BJ (cell line): ENCODE results near the gene CD300LB. TPM values are rescaled to one million over a fixed set of nuclear protein-coding genes. Genes with fewer than 3 reads are reported as not detected.

ENCODE experiments used
- CTCF ChIA-PET: fragments of 350-600 bp; formaldehyde crosslinking; extraction: SDS; loops from one replicate; lab custom pipeline; 2021; ENCODE audit warnings: antibody characterized with exemption, inconsistent platforms; lab: Yijun Ruan, JAX
- POLR2A ChIA-PET: fragments of 300-600 bp; sonication (Branson Sonifier 250); formaldehyde crosslinking; extraction: SDS; loops from one replicate; lab custom pipeline; 2021; ENCODE audit warnings: antibody characterized with exemption; lab: Charles Lee
- DNase-seq: peaks from one replicate; pipeline ENCODE4 v3.0.0-alpha.2; 2011; ENCODE audit warnings: low read depth
- H3K27me3 ChIP-seq: 2 replicates; pipeline ENCODE4 v1.6.0; 2011; ENCODE audit warnings: low read length; ENCODE audit not compliant: control insufficient read depth, insufficient read depth
- H3K36me3 ChIP-seq: 2 replicates; pipeline ENCODE4 v1.5.1; 2011; ENCODE audit warnings: low read length; ENCODE audit not compliant: control insufficient read depth, insufficient read depth
- H3K4me3 ChIP-seq: 2 replicates; pipeline ENCODE4 v1.5.1; 2011; ENCODE audit warnings: low read depth, mild to moderate bottlenecking, control low read depth, low read length
- polyA plus RNA-seq: library from polyadenylated mRNA; depleted of rRNA; stranded (reverse); fragments of >200 nt; gene quantifications from 2 replicates; pipeline ENCODE4 v1.2.3, GENCODE V29; 2011
- TF ChIP-seq, protein P1 (sequence below): IDR thresholded peaks from 2 replicates; pipeline ENCODE4 v1.5.1; 2011; ENCODE audit warnings: low read depth, mild to moderate bottlenecking, control low read depth, inconsistent platforms, low read length, moderate library complexity; ENCODE audit not compliant: insufficient read depth

Gene CD300LB
- polyA plus RNA-seq, 1 experiment: not detected

DNA sequence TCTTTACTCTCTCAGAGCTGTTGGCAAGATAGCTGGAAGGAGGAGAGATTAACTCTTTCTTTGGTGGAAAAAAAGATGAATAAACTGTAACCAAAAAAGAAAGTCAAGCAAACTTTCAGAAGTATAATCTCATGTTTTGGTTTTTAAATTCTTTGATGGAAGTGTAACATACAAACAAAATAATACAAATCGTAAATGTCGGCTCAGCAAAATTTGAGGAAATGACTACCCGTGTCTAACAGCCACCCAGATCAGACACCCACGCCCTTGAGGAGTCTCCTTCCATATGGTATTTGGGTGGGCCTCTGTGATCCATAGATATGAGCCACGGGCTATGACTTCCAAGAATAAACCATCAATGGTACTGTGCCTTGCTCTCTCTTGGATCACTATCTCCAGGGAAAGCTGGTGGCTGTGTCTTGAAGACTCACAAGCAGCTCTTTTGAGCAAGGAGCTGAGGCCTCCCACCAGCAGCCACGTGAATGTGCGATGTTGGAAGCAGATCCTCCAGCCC is 24.2 kb upstream of the CD300LB start:
- CTCF ChIA-PET: no interaction called here

GRCh38 chr17:74554909-74555308 is 23.6 kb upstream of the CD300LB start:
- POLR2A ChIA-PET: no interaction called here
- DNase-seq: no peak

More for the DNA sequence above, 24.2 kb upstream of the CD300LB start:
- DNase-seq: no peak
- Histone ChIP-seq H3K27me3 (no peaks in the 10 kb centered on the region), H3K4me3 (no peak overlapping the region), H3K36me3 (no peaks in the 10 kb centered on the region)
- TF ChIP-seq, protein P1, sequence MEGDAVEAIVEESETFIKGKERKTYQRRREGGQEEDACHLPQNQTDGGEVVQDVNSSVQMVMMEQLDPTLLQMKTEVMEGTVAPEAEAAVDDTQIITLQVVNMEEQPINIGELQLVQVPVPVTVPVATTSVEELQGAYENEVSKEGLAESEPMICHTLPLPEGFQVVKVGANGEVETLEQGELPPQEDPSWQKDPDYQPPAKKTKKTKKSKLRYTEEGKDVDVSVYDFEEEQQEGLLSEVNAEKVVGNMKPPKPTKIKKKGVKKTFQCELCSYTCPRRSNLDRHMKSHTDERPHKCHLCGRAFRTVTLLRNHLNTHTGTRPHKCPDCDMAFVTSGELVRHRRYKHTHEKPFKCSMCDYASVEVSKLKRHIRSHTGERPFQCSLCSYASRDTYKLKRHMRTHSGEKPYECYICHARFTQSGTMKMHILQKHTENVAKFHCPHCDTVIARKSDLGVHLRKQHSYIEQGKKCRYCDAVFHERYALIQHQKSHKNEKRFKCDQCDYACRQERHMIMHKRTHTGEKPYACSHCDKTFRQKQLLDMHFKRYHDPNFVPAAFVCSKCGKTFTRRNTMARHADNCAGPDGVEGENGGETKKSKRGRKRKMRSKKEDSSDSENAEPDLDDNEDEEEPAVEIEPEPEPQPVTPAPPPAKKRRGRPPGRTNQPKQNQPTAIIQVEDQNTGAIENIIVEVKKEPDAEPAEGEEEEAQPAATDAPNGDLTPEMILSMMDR: no peak
- POLR2A ChIA-PET: no interaction called here

GRCh38 chr17:74552037-74552436 is 20.8 kb upstream of the CD300LB start:
- TF ChIP-seq, protein P1: no peak
- ChIA-PET CTCF (interaction anchor here (0.6 kb wide), 1 partner anchor 25 kb away, joined by 3 read pairs; no protein-coding TSS in a partner anchor), POLR2A (no interaction called here)
- Histone ChIP-seq H3K27me3 (no peaks in the 10 kb centered on the region), H3K4me3 (no peak overlapping the region), H3K36me3 (no peaks in the 10 kb centered on the region)
- DNase-seq: no peak

More at GRCh38 chr17:74554909-74555308, 23.6 kb upstream of the CD300LB start:
- Histone ChIP-seq H3K4me3 (no peak overlapping the region), H3K36me3 (no peaks in the 10 kb centered on the region), H3K27me3 (no peaks in the 10 kb centered on the region)
- TF ChIP-seq, protein P1: no peak
- CTCF ChIA-PET: no interaction called here

DNA sequence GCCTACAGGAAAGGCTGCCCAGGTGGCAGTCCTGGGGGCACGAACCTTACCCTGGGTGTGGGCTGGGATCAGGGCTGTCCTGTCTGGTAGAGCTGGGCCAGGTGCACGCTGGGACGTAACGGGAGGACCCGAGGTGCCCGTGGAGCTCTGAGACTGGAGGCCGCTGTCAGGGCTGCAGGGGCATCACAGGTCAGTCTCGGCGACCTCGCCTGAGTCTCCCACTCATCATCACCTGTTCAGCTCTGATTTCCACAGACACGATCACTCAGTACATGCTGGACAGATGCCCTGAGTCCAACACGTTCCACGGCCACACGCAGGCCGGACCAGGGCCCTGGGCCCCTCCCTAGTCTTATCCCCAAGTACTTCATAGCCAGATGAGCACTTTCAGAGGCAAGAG is 19.3 kb upstream of the CD300LB start:
- Histone ChIP-seq H3K36me3 (no peaks in the 10 kb centered on the region), H3K27me3 (no peaks in the 10 kb centered on the region), H3K4me3 (no peak overlapping the region)
- DNase-seq: no peak
- POLR2A ChIA-PET: no interaction called here
- CTCF ChIA-PET: no interaction called here
- TF ChIP-seq, protein P1: no peak

DNA sequence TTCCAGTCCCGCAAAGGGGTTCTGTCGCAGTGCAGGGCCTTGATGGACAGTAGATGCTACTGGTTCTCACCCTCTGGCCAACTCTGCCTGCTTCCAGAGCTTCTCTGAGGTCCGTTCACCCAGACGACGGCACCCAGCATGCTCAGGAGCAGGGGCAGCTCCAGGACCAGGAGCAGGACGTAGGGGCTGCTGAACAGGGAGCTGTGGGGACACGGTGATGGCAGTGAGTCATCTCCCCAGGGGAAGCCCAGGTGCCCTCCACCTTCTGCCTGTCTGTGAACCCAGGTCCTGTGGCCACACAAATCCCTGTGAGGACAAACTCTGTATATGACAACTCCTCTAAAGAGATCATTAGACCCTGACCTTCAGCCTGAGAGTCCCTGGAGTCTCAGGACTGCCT is 18.1 kb upstream of the CD300LB start:
- Histone ChIP-seq H3K4me3 (no peak overlapping the region), H3K36me3 (no peaks in the 10 kb centered on the region), H3K27me3 (no peaks in the 10 kb centered on the region)
- POLR2A ChIA-PET: no interaction called here
- TF ChIP-seq, protein P1: no peak
- DNase-seq: no peak
- CTCF ChIA-PET: no interaction called here
